ENCODE data around the gene TBC1D5.

TBC1D5 gene

GRCh38 chr3:17339132-17339575 lies 403.3 kb downstream of the TBC1D5 start:
- TF ChIP-seq ZNF565 (CRISPR knock-in tag; conservative IDR thresholded peaks at IDR 0.05; ENCODE audit: low read depth): no peak
- no peak for ATAC-seq

DNA sequence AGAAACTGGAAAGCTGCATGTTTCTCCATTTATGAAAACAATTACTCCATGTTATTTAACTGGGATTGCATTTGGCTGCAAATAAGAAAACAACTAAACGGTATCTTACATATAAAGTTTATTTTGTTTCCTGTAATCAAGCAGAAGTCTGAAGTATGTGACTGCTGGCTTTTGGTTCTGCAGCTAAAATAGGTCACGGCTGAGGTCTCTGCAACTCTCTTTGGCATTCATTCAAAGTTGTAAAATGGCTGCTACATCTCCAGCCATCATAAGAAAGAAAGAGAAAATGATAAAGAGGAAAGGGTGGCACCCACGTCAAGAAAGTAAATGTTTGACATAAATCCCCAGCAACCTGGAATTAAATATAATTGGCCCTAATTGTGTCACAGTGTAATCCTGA lies 406.1 kb downstream of the TBC1D5 start:
- TF ChIP-seq TCF4 (CRISPR knock-in tag; IDR thresholded peaks at IDR 0.05; ENCODE audit: borderline replicate concordance) (no peak), PATZ1 (CRISPR knock-in tag; IDR thresholded peaks at IDR 0.05; ENCODE audit: borderline replicate concordance) (no peak), ISL1 (CRISPR knock-in tag; IDR thresholded peaks at IDR 0.05) (no peak), ZNF70 (CRISPR knock-in tag; IDR thresholded peaks at IDR 0.05) (no peak), GLIS3 (CRISPR knock-in tag; IDR thresholded peaks at IDR 0.05) (no peak), ZC3H10 (CRISPR knock-in tag; IDR thresholded peaks at IDR 0.05) (no peak), SNAI2 (CRISPR knock-in tag; IDR thresholded peaks at IDR 0.05) (no peak), CREB5 (CRISPR knock-in tag; IDR thresholded peaks at IDR 0.05; ENCODE audit: low read depth) (no peak), ESRRG (CRISPR knock-in tag; IDR thresholded peaks at IDR 0.05) (no peak), ZFP3 (CRISPR knock-in tag; IDR thresholded peaks at IDR 0.05) (no peak)
- no peak for ATAC-seq

DNA sequence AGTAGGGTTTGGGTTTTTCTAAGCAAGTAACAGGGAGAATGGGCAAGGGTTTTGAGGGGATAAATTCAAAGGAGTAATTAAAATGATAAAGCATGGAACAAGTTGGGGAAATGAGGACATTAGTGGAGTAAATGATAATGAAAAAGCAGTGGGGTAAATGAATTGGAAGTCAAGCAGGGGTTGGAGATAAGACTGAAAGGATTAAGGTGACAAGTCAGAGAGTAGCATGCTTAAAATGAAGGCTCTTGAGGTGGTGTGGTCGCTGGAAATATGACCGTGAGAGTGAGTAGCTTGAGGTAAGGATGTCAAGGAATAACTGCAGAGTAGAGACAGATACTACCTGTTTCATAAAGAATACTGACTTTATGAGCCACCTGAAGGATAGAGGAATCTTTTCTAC lies 408.5 kb downstream of the TBC1D5 start:
- ATAC-seq: no peak
- TF ChIP-seq PATZ1 (CRISPR knock-in tag; IDR thresholded peaks at IDR 0.05; ENCODE audit: borderline replicate concordance) (no peak), ARNTL (CRISPR knock-in tag; IDR thresholded peaks at IDR 0.05; ENCODE audit: borderline replicate concordance, low read depth) (no peak), ZFP3 (CRISPR knock-in tag; IDR thresholded peaks at IDR 0.05) (no peak), ZNF70 (CRISPR knock-in tag; IDR thresholded peaks at IDR 0.05) (no peak), TCF4 (CRISPR knock-in tag; IDR thresholded peaks at IDR 0.05; ENCODE audit: borderline replicate concordance) (no peak), ZC3H10 (CRISPR knock-in tag; IDR thresholded peaks at IDR 0.05) (no peak)
- TF ChIP-seq, protein P1, sequence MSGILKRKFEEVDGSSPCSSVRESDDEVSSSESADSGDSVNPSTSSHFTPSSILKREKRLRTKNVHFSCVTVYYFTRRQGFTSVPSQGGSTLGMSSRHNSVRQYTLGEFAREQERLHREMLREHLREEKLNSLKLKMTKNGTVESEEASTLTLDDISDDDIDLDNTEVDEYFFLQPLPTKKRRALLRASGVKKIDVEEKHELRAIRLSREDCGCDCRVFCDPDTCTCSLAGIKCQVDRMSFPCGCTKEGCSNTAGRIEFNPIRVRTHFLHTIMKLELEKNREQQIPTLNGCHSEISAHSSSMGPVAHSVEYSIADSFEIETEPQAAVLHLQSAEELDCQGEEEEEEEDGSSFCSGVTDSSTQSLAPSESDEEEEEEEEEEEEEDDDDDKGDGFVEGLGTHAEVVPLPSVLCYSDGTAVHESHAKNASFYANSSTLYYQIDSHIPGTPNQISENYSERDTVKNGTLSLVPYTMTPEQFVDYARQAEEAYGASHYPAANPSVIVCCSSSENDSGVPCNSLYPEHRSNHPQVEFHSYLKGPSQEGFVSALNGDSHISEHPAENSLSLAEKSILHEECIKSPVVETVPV (CRISPR knock-in tag; IDR thresholded peaks at IDR 0.05): no peak

DNA sequence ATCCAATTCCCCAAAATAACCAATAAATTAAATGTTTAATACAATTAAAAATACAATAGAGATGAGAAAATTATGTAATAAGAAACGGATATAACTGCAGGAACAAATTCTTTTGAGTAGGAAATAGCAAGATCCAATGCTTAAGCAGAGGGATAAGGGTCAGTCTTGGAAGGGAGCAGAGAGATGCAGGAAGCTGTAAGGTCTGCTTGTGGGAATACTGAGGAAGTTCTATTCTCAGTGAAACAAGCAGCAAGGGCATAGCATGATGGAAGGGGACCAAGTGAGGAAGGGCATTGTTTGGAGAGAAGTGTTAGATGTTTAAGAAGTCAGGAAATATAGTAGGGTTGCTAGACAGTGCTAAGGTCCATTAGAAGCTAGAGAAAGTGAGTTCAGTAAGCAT lies 409.0 kb downstream of the TBC1D5 start:
- ATAC-seq: no peak
- TF ChIP-seq TCF4 (CRISPR knock-in tag; IDR thresholded peaks at IDR 0.05; ENCODE audit: borderline replicate concordance) (no peak), ZFP3 (CRISPR knock-in tag; IDR thresholded peaks at IDR 0.05) (no peak), ZC3H10 (CRISPR knock-in tag; IDR thresholded peaks at IDR 0.05) (no peak), ARNTL (CRISPR knock-in tag; IDR thresholded peaks at IDR 0.05; ENCODE audit: borderline replicate concordance, low read depth) (no peak), ESRRG (CRISPR knock-in tag; IDR thresholded peaks at IDR 0.05) (no peak), CREB5 (CRISPR knock-in tag; IDR thresholded peaks at IDR 0.05; ENCODE audit: low read depth) (no peak), ZNF8 (CRISPR knock-in tag; IDR thresholded peaks at IDR 0.05) (no peak), RARB (CRISPR knock-in tag; IDR thresholded peaks at IDR 0.05) (no peak), OSR1 (CRISPR knock-in tag; IDR thresholded peaks at IDR 0.05) (no peak), GLIS3 (CRISPR knock-in tag; IDR thresholded peaks at IDR 0.05) (no peak), BACH2 (CRISPR knock-in tag; IDR thresholded peaks at IDR 0.05; ENCODE audit: borderline replicate concordance) (no peak), PPARA (CRISPR knock-in tag; IDR thresholded peaks at IDR 0.05; ENCODE audit: borderline replicate concordance) (no peak), ZNF70 (CRISPR knock-in tag; IDR thresholded peaks at IDR 0.05) (no peak), TSHZ2 (CRISPR knock-in tag; IDR thresholded peaks at IDR 0.05) (no peak), CSDC2 (CRISPR knock-in tag; IDR thresholded peaks at IDR 0.05) (no peak), PATZ1 (CRISPR knock-in tag; IDR thresholded peaks at IDR 0.05; ENCODE audit: borderline replicate concordance) (no peak)
- TF ChIP-seq, protein P2, sequence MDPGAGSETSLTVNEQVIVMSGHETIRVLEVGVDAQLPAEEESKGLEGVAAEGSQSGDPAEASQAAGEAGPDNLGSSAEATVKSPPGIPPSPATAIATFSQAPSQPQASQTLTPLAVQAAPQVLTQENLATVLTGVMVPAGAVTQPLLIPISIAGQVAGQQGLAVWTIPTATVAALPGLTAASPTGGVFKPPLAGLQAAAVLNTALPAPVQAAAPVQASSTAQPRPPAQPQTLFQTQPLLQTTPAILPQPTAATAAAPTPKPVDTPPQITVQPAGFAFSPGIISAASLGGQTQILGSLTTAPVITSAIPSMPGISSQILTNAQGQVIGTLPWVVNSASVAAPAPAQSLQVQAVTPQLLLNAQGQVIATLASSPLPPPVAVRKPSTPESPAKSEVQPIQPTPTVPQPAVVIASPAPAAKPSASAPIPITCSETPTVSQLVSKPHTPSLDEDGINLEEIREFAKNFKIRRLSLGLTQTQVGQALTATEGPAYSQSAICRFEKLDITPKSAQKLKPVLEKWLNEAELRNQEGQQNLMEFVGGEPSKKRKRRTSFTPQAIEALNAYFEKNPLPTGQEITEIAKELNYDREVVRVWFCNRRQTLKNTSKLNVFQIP (CRISPR knock-in tag; IDR thresholded peaks at IDR 0.05; ENCODE audit: borderline replicate concordance, low read depth): no peak

Measured in SK-N-SH treated with all-trans-retinoic acid at 6 μM for 48 hours (cell line).